Coronary artery (tissue), 2 donors: Measurements from ENCODE around the gene PTH1R.

Experiments
- DNase-seq: peaks from one replicate; pipeline ENCODE4 v3.0.0-alpha.2; 2017; ENCODE audit warnings: low spot score
- H3K27ac ChIP-seq, 2 donors: fragments of 200-600 bp; sonication (generic); one replicate each; pipeline ENCODE4 v1.5.1; 2016 to 2019
- H3K4me3 ChIP-seq: fragments of 200-600 bp; sonication (generic); 2 replicates; pipeline ENCODE4 v1.5.1; 2016; ENCODE audit warnings: mild to moderate bottlenecking, moderate library complexity
- CTCF ChIP-seq: fragments of 200-600 bp; sonication (generic); IDR thresholded peaks from one replicate; pipeline ENCODE4 v1.5.1; 2019; ENCODE audit warnings: antibody characterized with exemption

The PTH1R gene

GRCh38 chr3:46900007-46900292 is 22.4 kb downstream of the PTH1R start:
- no peak for DNase-seq
- no peak for TF ChIP-seq CTCF
- no peak overlapping the region for H3K4me3 ChIP-seq
- no peak overlapping the region for H3K27ac ChIP-seq

GRCh38 chr3:46900356-46900755 is 22.8 kb downstream of the PTH1R start:
- no peak overlapping the region for H3K4me3 ChIP-seq
- no peak overlapping the region for H3K27ac ChIP-seq
- no peak for DNase-seq
- no peak for TF ChIP-seq CTCF

GRCh38 chr3:46901061-46901460 is 23.5 kb downstream of the PTH1R start:
- H3K4me3 ChIP-seq, result no peak overlapping the region
- H3K27ac ChIP-seq, result no peak overlapping the region
- DNase-seq, result no peak
- TF ChIP-seq CTCF, result no peak

DNA sequence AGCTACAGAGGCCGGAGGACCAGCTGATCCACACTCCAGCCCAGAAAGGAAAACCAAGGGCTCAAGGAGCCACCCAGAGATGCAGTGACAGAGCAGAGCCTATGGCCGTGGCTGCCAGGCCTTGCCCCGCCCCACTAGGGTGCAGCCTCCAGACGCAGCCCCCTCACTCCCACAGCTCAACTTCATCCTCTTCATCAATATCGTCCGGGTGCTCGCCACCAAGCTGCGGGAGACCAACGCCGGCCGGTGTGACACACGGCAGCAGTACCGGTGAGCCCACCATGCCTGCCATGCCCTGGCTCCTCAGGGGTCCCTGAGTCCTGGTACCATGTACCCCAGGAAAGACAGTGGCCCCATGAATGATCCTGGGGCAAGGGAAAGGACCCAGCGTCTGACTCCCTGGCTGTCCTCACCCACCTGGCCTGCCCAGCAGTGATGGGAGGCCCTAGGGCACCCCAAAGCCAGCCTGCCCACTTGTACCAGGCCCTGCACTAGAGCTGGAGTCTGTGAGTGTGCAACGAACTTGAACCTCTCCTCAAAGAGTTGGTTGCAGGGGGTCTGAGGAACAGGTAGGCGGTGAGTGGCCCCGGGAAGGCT is 24.2 kb downstream of the PTH1R start:
- DNase-seq, result no peak
- H3K27ac ChIP-seq, result no peak overlapping the region
- H3K4me3 ChIP-seq, result no peak overlapping the region
- no peak for TF ChIP-seq CTCF

DNA sequence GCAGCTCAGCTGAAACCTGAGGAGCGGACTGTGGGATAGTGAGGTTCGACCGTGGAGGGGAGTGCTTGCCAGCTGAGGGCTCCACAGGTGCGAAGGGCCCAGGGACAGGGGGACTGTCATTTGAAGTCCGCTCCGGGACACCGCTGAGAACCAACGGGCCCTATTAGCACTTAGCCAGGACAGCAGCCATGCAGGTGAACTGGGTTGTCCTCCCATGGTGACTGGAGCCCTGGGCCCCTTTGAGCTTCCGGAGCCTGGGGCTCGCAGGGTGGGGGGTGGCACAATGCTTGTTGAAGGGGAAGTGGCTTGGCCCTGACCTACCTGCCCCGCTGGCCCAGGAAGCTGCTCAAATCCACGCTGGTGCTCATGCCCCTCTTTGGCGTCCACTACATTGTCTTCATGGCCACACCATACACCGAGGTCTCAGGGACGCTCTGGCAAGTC is 24.7 kb downstream of the PTH1R start:
- no peak for TF ChIP-seq CTCF
- DNase-seq, result no peak
- Histone ChIP-seq H3K27ac (no peak overlapping the region), H3K4me3 (no peak overlapping the region)

DNA sequence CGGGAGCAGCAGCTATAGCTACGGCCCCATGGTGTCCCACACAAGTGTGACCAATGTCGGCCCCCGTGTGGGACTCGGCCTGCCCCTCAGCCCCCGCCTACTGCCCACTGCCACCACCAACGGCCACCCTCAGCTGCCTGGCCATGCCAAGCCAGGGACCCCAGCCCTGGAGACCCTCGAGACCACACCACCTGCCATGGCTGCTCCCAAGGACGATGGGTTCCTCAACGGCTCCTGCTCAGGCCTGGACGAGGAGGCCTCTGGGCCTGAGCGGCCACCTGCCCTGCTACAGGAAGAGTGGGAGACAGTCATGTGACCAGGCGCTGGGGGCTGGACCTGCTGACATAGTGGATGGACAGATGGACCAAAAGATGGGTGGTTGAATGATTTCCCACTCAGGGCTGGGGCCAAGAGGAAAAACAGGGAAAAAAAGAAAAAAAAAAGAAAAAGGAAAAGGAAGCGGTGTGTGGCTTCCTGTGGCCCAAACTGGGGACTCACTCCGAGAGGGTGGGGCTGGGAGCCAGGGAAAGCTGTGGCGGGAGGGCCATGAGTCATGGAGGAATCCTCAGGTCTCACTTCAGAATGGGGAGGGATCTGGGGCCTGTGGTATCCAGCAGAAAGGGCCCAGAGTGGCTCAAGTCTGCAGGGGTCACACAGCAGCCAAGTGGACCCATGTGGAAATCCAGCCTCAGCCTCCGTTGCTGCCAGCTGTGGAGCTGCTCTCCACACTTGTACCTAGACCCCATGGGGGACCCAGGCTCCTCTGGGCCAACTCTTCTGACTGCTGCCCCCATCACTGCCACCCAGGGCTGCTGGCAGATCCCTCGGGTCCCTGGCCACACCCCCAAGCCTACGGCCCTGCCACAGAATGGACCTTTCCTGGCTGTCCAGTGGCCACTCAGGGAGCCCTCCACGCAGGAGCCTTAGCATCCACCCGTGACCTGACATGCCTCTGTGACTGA is 26.1 kb downstream of the PTH1R start:
- TF ChIP-seq CTCF, result no peak
- DNase-seq, result no peak
- no peak overlapping the region for H3K27ac ChIP-seq
- no peak overlapping the region for H3K4me3 ChIP-seq
